GM12878 (cell line): ENCODE measurements around the gene PPAN.

Experiments
- BRCA1 ChIP-seq: IDR thresholded peaks from 2 replicates; pipeline ENCODE4 v1.6.1; 2011; ENCODE audit warnings: low read depth, low read length, improper control_type of control experiment
- CTCF ChIP-seq, 3 experiments: IDR thresholded peaks in 2 of 3; conservative IDR thresholded peaks in 1 of 3; 2 replicates each; pipeline ENCODE4 v1.5.1; 2011; ENCODE audit warnings: low read depth in 3 of 3, low read length in 3 of 3, mild to moderate bottlenecking in 3 of 3, control low read depth in 2 of 3, moderate library complexity in 2 of 3, inconsistent platforms in 1 of 3, mixed read lengths in 1 of 3; ENCODE audit not compliant: control insufficient read depth in 2 of 3, insufficient read depth in 1 of 3; ENCODE audit errors: extremely low read depth in 1 of 3
- ELK1 ChIP-seq: IDR thresholded peaks from 2 replicates; pipeline ENCODE4 v1.6.1; 2012; ENCODE audit warnings: low read depth, low read length, improper control_type of control experiment
- FOS ChIP-seq: IDR thresholded peaks from 3 replicates; pipeline ENCODE4 v1.6.1; 2011; ENCODE audit warnings: borderline replicate concordance; ENCODE audit not compliant: insufficient read length; ENCODE audit errors: extremely low read depth
- POLR2A ChIP-seq: IDR thresholded peaks from 2 replicates; pipeline ENCODE4 v1.6.1; 2011; ENCODE audit warnings: low read depth, mild to moderate bottlenecking, low read length
- POLR2AphosphoS5 ChIP-seq: IDR thresholded peaks from 2 replicates; pipeline ENCODE4 v1.6.1; 2011; ENCODE audit warnings: mild to moderate bottlenecking, low read length, inconsistent platforms
- SMC3 ChIP-seq: IDR thresholded peaks from 2 replicates; pipeline ENCODE4 v1.6.1; 2011; ENCODE audit warnings: low read length, improper control_type of control experiment, borderline replicate concordance
- USF1 ChIP-seq: IDR thresholded peaks from 2 replicates; pipeline ENCODE4 v1.6.1; 2011; ENCODE audit warnings: borderline replicate concordance, low read depth, mild to moderate bottlenecking, moderate library complexity, mixed read lengths, low read length; ENCODE audit not compliant: insufficient read depth; ENCODE audit errors: extremely low read length

GRCh38 chr19:10093295-10094186 is 12.6 kb upstream of the PPAN start:
- TF ChIP-seq ELK1 (no peak), SMC3 (no peak), BRCA1 (no peak), POLR2A (peak; percentile 69; the same call in 1 of the 2 replicates), CTCF (IDR thresholded peaks at IDR 0.05 in 2 of 3, conservative IDR thresholded peaks at IDR 0.05 in 1 of 3; ENCODE audit: control insufficient read depth in 2 of 3, extremely low read depth in 1 of 3, insufficient read depth in 1 of 3, low read depth in 3 of 3, low read length in 3 of 3) (no peak), POLR2AphosphoS5 (no peak; the same call in 1 of the 2 replicates), FOS (no peak), USF1 (no peak)
